A172 (cell line): Measurements from ENCODE around the gene LCN1. TPM values are rescaled to one million over a fixed set of nuclear protein-coding genes. Genes with fewer than 3 reads are reported as not detected.
"Not testable (repeated sequence)": the region's sequence is repeated elsewhere in the genome, so short reads cannot be mapped to it uniquely, and the experiment has no call there.

Source experiments
- DNase-seq: peaks from one replicate; pipeline ENCODE4 v3.0.0-alpha.2; 2015; ENCODE audit warnings: low spot score
- total RNA-seq: library from RNA; depleted of rRNA; stranded (reverse); fragments of >200 nt; shearing (Covaris generic); gene quantifications from 2 replicates; pipeline ENCODE4 v1.2.3, GENCODE V29; 2014

LCN1 gene
- total RNA-seq, 1 experiment from 2014 or later, result 0.47 TPM

DNA sequence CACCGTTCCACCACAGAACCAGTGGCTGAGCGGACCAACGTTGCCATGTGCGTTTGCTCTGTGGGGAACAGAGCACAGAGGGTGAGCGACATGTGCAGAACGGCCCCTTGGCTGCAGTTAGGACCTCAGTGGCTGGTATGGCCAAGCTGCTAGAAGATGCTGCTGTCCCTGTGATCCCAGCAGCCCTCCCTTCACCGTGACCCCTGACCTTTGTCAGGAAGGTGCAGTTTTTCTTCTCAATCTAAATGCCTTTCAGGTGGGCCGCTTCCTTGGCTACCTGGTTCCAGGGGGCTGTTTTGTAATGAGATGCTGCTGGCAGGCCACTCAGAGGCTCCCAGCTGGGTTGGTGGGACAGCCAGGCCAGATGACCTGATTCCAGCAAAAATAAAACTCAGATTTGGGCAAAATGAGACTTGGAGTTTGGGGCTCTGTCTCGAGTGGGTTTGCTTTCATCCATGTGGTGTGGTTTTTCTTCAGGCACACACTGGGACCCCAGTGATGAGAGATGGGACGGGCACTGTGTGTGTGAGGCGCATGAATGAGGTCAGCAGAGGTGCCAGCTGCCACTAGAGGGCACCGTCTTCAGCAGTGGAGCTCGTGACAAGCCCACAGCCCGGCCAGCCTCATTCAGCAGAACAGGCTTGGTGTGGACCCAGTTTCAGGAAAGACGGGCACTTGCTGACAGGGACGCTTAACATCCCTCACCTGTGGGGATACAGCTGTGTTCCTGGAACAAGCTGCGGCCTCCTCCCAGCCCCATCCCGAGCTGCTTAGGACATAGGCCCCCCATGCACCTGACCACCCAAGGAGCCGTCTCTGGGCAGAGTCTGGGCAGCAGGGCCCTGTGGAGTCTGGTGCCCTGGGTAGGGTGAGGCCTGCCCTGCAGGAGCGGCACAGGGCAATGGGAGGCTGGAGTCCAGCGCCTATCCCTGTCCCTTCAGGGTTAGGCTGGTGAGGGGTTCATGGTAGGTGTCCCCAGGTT, 16.7 kb upstream of the LCN1 start:
- DNase-seq, result peak; percentile 54

DNA sequence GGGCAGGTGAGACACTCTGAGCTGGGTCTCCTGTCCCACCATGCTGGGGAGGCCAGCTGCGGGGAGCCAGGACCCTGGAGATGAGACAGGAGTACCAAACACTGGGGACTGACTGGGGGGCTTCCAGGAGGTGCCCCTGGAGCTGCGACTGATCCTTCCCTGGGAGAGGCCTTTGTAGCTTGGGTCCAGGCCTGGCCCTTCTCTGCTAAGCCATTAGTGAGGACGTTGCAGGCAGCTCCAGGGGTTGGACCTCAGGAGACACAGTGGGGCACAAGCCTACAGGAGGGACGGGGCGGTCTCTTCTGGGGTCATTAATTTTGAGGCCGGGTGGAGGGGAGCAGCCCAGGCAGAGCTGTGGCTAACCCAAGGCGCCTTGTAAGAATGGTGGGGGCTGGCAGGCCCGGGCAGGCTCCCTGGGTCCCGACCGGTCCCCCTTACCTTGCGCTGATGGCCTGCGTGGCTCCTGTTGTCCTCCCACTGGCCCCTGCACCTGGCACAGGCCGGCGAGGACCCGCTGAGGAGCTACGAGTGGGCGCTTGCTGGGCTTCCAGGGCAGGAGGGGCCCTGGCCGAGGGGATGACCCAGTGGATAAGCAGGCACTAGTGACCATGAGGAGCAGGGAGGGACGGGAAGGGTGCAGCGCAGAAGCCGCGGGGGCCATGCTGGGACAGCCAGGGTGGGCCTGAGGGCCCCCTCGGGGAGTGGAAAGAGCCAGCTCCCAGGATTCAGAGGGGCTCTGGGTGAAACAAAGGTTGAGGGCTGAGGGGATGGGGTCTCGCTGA, 15.6 kb upstream of the LCN1 start:
- no peak for DNase-seq

DNA sequence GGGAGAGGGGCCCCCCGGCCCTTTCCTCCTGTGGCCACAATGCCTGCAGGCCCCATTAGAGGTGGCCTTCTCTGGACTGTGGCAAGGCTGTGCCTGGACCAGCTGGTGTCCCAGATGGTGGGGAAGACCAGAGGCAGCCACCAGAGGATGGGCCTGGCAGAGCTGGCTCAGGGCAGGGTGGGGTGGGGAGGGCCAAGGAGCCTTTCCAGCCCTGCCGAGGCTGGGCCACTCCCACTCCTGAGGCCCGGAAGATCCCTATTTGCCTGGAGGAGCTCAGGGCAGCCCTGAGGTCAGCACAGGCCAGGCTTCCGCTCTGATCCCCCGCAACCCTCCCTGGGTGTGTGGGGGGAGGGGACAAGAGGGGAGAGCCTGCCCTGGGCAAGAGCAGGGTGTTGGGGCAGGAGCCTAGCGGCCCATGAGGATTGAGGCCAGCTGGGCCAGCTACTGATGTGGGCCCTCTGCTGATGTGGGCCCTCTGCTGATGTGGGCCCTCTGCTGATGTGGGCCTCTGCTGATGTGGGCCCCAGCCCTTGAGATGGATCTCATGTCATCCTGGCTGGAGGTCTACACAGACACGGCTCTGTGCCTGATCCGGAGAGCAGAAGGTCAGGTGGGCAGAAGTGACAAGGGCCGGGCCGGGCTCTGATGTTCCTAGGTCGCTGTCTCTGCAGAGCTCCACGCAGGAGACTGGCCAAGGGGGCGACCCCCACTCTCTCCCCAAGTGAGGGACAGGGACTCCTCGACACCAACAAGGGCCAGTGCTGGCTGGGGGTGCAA, 14.7 kb upstream of the LCN1 start:
- no peak for DNase-seq

DNA sequence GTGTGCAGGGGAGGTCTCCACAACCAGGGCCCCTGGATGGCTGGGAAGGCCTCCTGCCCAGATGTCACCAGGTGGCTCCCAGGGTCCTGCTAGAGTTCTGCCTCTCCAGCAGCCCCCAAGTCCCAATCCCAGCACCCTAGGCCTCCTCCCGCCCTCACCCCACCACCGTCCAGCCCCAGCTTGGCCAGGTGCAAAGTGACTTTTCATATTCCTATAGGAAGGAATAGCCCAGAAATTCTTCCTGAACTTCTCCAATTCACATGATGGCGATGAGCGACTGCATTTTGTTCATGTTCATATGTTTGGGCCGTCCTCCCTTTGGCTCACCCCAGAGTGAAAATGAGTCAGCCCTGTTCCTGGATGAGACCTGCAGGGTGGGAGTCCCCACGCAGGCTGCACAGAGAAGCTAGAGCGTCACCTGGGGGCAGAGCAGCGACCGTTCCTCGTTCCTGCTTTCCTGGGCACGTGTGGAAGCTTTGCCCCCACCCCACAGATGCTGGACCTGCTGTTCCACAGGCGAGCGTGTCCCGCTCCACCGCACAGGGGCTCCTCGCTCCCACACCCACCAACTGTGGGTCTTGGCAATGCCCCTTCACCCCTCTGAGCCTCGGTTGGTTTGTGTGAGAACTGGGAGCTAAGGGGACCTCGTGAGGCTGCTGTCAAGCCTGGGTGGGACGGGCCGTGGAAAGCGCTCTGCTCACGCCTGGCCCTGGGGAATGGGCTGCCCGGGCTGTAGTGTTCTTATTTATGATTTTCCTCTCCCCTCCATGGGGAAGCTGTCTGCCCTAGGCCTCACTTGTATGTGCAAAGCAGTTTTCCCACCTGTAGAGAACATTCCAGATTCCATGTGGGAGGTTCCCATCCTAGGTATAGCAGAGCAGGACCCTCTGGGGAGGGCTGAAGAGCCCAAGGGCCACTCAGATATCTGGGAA, 13.9 kb upstream of the LCN1 start:
- DNase-seq, result no peak

DNA sequence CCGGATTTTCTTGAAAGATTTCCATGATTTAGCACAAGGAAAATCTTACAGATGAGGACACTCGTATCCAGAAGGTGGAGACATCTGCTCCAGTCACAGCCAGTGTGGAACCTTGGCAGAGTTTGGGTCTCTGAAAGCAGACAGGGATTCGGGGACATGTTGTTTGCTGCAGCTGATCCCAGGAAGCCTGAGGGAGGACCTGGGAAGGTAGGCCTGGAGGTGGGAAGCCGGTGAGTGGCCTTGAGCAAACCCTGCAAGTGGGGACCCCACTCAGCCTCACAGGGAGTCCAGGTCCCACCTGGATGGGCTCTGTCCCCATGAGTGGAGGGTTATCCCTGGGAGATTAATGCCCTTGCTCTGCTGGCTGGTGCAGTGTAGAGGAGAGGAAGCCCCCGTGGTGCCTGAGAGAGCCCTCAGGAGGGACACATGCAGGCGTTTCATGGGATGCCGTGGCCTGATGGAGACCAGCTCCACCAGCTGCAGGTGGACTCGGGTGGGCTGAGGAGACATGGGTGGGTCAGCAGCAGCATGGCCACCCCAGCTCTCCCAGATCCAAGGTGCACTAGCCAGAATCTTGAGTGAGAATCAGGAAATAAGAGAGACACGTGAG, 12.9 kb upstream of the LCN1 start:
- DNase-seq, result no peak

DNA sequence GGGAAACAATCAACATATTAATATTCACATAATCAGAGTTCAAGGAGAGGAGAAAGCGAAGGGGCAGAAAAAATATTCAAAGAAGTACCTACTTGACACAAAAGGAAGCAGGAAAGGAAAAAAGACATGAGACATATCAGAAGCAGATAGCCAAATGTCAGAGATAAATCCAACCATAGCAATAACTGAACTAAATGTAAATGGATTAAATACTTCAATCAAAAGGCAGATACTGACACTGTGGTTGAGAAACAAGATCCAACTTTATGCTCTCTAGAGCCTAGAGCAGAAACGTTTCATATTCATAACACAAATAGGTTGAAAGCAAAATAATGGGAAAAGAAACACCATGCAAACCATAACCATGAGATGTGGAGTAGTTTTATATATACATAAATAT, 11.8 kb upstream of the LCN1 start:
- DNase-seq, result no peak

DNA sequence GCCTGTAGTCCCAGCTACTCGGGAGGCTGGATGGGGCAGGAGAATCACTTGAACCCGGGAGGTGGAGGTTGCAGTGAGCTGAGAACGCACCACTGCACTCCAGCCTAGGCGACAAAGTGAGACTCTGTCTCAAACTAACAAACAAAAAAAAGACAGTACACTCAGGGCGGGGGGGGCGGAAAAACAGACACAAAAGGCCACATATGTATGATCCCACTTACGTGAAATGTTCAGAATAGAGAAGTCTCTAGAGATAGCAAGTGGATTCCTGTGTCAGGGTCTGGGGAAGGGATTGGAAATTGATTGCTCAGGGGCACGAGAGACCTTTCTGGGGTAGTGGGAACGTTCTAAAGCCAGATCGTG, 9.0 kb upstream of the LCN1 start:
- no peak for DNase-seq

DNA sequence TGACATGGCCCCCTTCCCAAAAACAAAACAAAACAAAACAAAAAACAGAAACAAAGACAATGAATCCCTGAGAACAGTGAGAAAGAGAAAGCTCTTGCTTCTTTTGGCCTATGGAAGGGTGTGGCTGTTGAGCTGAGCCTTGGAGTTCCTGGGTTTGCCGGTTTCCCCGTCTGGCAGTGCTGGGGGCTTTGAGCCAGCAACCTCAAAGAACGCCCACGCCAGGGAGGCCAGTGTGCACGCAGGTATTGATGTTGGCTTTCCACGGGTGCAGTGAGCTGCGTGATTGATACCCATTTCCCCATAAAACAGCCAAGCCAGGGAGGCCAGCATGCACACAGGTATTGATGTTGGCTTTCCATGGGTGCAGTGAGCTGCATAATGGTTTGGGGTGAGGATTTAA, 8.3 kb upstream of the LCN1 start:
- no peak for DNase-seq

DNA sequence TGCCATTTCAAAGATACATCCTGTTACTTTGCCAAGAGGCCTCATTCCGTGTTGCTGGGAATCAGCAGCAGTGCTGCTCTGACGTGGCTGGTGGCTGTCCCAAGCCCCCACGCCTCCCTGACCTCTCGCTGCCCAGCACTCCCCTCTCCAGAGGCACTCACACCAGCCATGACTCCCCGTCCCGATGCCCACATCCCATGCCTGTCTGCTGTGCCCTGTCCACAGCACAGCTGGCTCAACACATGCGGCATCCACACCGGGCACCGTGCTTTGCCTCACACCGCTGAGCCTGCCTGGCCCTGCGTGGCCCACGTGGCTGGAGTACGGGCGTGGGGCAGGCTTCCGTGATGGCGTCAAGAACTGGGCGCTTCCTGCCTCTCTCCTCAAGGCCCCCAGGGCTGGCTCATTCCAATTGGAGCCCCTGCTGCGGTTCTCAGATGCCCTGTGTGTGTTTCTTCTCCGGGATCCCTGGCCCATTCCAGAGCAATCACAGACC, 7.8 kb upstream of the LCN1 start:
- DNase-seq, result no peak

DNA sequence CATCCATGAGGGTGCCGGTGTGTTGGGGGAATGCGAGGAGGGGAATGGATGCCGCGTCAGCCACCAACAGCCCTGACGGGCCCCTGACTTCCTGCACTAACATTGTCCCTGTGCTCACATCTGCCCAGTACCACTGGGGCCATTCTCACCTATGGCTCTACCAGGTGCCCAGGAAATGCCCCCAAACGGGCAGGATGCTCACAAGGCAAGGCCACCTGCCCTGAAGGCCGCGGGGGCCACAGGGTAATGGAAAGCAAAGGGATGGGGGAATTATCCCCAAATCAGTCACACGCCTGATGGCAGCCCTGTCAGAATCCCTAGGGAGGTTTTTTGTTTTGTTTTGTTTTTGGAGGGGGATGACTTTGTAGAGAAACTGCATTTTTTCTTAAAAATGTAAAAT, 7.3 kb upstream of the LCN1 start:
- DNase-seq, result not testable (repeated sequence)

DNA sequence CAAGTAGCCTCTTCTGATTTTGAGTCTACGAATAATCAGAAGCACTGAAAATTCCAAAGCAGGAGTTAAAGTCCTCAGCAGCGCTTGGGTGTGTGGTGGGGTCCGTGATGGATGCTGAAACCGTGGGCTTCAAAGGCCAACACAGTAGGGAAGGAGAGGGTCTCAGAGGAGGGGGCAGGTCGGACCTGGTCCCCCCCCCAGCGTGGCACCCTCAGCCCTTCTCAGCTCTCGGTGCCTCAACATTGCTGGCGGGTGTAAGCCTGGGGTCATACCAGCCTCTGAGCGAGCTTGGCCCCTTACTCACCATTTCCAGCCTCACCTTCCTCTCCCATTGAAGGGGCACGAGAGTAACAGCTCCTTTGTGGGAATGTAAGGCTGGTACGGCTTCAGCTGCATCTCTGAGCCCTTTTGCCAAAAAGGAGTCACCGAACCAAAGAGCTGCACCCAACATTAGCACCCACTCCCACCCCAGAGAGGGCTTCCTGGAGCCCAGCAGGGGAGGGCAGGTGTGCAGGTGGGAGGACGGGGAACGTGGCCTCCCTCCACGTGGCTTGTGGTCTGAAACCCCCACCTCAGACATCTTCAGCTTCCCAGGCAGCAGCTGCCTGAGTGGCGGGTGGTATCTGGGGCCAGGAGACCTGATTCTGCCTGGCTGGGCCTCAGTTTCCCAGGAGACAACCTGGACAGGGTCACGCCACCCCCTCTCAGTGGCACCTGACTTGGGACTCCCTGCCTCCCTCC, 6.7 kb upstream of the LCN1 start:
- no peak for DNase-seq

DNA sequence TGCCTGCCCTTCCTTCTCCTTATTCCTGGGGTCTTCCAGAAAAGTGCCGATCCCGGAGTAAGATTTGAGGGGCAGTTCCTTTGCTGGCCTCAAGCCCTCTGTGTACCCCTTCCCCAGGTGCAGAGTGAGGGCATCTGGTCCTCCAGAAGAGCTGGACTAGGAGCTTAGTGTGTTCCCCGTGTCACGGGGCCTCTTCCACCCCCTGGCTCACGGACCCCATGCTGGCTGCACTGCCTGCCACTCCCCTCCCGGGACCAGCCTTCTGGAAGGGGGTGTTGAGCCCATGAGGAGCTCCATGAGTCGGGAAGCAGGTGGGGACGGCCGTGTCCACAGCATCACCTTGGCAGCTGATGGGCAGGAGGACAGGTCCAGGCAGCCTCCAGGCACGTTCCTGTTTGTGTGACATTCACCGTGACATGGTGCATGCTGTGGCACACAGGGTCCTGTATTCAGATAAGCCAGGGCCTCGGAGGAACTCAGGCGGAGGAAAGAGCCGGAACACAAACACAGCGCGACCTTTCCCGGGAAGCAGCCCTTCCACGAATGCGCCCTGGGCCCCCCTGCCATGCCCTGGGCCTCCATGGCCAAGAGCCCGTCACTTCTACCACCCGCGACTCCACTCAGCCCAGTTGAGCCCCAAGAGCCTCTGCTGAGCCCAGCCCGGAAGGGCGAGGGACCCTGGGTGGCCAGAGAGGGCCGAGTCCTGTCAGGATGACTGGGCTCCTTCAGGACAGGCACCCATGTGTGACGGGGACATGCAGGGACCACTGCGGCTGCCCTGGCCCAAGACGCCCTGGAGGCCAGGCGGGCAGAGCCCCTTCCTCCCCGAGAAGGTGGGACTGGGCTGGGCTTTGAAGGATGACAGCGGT, 5.9 kb upstream of the LCN1 start:
- DNase-seq, result no peak

DNA sequence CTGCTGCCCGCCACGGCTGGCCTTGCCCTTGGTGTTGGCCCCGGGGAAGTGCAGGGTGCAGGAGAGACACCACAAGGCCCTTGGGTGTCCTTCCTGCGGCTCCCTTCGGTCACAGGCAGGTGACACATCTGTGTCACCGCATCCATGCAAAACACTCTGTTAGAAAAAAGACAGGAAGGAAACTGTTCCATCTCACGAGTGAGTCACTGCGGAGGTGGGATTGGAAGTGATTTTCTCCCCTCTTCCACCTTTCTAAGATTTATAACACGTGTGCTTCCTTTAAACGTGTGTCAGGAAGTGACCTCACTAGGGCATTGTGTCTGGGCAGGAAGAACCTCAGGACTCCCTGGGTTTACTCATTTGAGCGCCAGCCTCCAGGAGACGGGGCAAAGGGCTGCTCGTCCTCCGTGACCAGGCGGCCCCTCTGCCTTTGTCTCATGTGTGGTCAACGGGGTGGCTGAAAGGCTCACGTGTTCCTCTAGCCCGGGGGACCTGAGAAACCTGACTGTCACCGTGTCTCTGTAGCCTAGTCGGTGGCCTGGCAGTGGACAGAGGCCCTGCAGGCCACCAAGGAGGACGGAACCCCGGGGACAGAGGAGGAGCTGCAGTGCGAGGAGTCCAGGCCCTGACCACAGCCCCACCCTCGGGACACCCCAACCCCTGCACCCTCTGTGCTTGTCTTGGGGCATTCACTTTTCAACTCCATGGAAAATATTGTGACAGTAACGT, 4.9 kb upstream of the LCN1 start:
- peak; percentile 59 for DNase-seq

DNA sequence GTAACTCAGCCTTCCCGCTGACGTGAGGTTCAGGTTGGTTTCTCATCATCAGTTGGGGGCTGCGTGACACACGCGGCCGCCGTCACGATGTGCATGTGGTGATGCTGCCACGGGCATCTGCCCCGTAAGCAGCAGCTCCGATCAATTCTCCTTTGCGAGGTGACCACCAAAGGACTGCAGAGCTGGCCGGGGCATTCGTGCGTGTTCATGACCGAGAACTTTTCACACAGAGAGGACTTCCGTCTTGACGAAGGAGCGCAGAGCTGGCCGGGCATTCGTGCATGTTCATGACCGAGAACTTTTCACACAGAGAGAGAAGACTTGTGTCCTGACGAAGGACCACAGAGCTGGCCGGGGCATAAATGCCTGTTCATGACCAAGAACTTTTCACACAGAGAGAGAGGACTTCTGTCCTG, 3.8 kb upstream of the LCN1 start:
- DNase-seq, result no peak

DNA sequence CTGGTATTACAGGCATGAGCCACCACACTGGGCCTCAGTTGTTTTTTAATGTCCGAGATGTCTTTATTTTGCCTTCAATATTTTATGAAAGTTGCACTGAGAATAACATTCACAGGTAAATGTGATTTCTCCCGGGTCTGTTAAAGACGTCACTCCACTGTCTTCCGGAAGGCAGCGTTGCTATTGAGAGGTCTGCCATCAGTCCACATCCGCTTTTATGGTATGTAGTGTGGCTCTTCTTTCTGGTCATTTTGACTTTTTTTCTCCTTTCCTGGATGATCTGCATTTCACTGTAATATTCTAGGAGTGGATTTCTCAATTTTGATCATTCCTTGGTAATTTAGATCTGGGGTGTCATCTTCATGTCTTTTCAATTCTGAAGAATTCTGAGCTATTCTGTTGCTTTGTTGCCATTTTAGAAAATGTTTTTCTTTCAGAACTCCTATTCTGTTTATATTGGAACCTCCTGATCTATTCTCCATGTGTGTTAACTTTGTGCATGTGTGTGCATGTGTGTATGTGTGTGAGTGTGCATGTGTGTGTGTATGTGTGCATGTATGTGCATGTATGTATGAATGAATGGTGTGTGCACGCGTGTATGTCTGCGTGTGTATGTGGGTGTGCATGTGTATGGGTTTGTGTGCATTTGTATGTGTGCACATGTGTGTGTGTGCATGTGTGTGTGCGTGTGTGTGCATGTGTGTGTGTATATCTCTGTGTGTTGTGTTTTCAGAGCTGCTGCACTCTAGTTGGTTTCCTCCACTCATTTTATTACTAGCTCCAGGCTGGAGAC, 1.9 kb upstream of the LCN1 start:
- no peak for DNase-seq

DNA sequence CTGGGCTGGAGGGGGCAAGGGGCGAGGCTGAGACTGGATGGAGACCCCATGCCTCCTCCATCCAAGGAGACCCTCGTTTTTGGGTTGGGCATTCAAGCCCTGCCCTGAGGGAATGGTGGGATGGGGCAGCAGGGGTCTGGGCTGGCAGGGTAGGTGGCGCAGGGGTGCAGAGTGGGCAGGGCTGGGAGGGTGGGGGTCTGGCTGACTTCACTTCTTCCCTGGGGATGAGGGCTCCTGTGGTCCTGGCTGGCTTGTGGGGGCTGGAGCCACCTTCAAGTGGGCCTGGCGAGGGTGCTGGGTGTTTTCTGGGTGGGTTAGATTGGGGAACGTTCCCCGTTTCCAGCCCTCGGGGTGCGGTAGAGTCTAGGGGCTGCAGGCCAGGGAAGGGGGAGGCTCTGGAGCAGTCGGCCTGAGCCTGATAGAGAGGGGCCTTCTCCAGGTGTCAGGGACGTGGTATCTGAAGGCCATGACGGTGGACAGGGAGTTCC, 412 bp downstream of the LCN1 start:
- no peak for DNase-seq
